ENCODE measurements around the gene C11orf65.

Gene C11orf65, protein sequence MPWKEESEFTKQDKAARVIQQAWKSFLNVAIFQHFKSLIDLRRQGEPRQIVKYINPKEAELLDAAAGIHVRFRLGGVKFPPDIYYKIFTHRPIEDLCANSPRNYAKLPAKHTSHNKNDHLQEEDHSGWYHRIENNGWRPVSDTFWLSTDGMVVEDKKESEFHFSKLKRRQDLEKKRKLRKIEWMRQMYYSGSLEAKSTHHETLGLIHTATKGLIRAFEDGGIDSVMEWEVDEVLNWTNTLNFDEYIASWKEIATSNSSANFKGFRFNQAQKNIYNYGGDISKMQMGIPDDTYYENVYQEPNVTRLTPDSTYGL

GRCh38 chr11:108467091-108467823 lies at the start of gene C11orf65:
TSS of gene C11orf65 (minus strand) at chr11:108467529. CDS start at chr11:108461559, 5,970 bp downstream.
- peak; percentile 74 for DNase-seq (ENCODE audit: low spot score)

GRCh38 chr11:108516125-108516524 lies 48.8 kb upstream of the C11orf65 start:
- no peak for DNase-seq (ENCODE audit: low spot score)

- no peak for DNase-seq (ENCODE audit: low spot score)
These were observed 45.4 kb upstream of the C11orf65 start for GRCh38 chr11:108512708-108513107.

GRCh38 chr11:108511851-108512474 lies 44.6 kb upstream of the C11orf65 start:
- no peak for DNase-seq (ENCODE audit: low spot score)

DNA sequence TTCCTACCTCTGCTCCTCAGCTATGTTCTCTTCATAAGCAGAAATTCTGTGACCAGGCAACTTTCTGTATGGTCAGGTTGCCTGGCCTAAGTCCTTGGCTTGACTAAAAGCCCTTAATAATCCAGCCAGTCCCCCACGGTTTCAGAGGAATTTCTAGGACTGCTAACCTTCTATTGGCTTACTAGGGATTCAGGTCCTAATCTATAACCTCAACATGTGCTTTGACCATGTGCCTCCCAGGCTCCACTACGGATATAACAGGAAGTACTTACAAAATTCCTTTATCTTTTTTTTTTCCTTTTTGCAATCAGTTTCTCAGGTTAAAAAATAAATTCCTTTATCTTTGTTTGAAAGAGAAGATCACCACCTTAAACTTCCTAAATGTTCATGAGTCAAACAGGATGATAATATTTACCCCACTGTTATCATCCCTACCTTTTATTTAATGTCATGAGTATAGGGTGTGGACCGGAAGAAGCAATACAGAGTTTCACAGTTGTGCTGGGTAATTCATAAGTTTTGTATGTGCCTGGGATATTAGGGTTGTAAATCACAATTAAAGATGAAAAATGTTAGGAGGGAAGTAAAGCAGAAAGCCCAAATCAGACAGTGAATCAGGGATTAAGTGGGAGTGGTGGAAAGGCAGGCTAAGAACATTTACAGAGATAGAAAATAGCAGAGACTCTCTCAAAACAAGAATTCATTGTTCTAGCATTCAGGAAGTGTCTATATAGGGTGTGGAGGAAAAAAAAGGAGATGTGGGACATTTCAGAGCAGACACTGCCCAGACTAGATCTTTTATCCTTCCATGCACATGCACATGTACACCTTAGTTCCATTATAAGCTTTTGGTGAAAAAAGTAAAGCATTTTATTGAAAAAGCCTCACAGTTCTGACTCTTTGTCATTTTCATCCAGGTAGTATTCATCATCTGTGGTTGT lies 41.6 kb upstream of the C11orf65 start:
- DNase-seq (ENCODE audit: low spot score), result no peak

DNA sequence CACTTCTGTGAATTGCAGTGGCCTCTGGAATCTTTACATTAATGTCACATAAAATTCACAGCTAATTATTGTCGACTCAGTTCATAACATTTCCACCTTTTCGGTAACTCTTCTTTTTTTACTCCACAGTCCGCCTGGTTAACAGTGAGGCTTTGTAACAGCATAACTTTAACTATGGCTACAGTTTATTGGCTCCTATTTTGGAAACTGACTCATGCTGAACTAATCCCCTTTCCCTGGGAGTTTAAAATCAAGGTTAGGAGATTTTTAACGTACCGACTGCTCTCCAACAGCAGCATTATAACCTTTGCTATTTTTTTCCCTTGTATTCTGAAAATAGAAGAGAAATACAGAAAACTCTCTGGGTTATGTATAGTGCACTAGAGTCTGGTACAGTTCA lies 34.1 kb upstream of the C11orf65 start:
- DNase-seq (ENCODE audit: low spot score), result no peak

GRCh38 chr11:108500721-108501120 lies 33.4 kb upstream of the C11orf65 start:
- DNase-seq (ENCODE audit: low spot score), result no peak

- DNase-seq (ENCODE audit: low spot score), result no peak
These were observed 32.8 kb upstream of the C11orf65 start for GRCh38 chr11:108500169-108500568.

- DNase-seq (ENCODE audit: low spot score), result no peak
These were observed 31.6 kb upstream of the C11orf65 start for GRCh38 chr11:108498816-108499408.

- DNase-seq (ENCODE audit: low spot score), result peak; percentile 68
These were observed 30.9 kb upstream of the C11orf65 start, which contains the start of gene POGLUT3 for GRCh38 chr11:108498046-108498815. TSS of gene POGLUT3 (minus strand) at chr11:108498384. CDS start at chr11:108498366, 18 bp downstream.

GRCh38 chr11:108497317-108498045 lies 30.2 kb upstream of the C11orf65 start:
- peak; percentile 76 for DNase-seq (ENCODE audit: low spot score)

- no peak for DNase-seq (ENCODE audit: low spot score)
These were observed 29.4 kb upstream of the C11orf65 start for GRCh38 chr11:108496643-108497256.

GRCh38 chr11:108495326-108495725 lies 28.0 kb upstream of the C11orf65 start:
- no peak for DNase-seq (ENCODE audit: low spot score)

DNA sequence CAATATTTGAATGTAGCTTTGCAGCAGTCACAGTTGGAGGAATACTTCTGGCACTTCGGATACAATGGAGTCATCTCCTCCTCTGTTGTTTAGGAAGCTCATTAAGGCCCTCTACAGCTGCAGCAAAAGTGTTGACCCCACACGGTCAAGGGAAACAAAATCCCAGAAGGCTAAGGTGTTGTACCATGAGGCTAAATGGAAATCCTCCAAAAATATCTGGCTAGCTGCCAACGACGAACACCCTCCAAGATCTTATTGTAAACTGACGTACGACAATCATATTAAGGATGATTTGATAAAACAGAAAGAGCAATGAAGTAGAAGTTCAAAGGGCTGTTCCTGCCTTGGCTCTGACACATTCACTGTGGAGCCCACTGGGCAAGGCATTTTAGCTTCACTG lies 26.9 kb upstream of the C11orf65 start:
- DNase-seq (ENCODE audit: low spot score), result no peak

DNA sequence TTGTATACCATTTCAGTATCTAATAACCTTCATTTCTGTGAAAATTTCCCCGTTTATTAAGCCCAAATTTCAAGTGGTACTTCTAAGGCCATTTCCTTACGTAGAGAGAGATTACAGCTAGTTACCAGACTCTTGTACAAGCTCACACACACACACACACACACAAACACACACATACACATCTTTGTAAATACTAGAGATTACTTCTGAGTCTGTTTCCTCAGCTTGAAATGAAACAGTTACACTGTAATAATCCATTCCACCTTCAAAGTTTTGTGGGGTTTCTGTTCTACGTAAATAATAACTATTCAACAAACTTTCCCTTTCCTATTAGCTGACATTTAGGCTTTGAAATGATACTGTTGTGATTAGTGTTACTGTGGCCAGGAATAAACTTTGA lies 24.6 kb upstream of the C11orf65 start:
- no peak for DNase-seq (ENCODE audit: low spot score)

DNA sequence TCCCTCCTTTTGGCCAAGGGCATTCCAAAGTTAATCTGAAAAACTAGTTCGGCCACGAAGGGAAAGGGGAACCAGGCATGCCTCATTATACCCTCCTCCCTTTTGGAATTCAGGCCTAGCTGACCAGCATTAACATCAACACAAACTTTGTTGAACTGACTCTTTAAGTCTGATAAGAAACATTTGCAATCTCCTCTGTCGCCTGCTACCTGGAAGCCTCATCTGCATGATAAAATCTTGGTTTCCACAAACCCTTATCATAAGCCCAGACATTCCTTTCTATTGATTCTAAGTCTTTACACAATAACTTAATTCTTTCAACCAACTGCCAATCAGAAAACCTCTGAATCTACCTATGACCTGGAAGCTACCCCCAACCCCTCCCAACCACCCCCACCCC lies 19.5 kb upstream of the C11orf65 start:
- DNase-seq (ENCODE audit: low spot score), result no peak

DNA sequence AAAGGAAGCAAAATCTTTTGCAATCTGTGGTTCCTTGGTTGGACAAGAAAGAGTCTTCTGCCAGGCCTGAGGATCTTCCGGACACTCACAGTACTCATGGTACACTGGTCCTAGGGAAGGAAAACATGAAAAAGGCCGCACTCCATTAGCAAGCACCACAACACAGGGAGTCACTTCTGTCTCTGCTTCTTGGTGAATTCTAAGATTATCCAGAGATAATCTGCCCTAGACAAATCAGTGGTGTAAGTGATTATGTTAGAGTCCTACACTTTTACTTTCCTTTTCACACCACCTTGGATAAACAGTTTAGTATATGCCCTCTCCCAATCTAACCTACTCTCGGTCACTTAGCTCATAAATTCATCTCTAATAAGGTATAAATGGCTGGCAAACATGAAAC lies 19.0 kb upstream of the C11orf65 start:
- no peak for DNase-seq (ENCODE audit: low spot score)

DNA sequence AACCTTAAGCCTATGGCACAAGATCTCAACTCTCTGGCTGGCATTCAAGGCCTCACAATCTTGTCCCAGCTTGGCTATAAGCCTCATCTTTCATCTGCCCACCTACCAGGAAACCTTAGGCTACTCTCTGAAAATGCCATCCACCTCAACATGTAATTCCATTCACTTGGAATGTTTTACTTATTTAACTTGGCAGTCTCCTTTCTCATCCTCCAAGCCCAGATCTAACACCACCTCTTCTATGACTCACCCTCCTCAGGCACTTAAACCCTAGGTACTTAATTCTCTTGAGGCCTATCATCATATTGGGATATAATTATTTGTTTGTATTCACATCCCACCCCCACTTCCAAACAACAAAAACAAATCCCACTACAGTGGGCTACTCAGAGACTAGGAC lies 15.8 kb upstream of the C11orf65 start:
- DNase-seq (ENCODE audit: low spot score), result no peak

GRCh38 chr11:108474664-108475463 lies 7.5 kb upstream of the C11orf65 start:
- no peak for DNase-seq (ENCODE audit: low spot score)
